Nephron (organoid): ENCODE measurements around the gene SYNPR.

Source experiments
- H3K27ac Mint-ChIP-seq, 3 experiments: 2 replicates each; pipeline ENCODE4 v1.8.0; 2020; ENCODE audit warnings: mixed read lengths in 3 of 3, mild to moderate bottlenecking in 2 of 3, moderate library complexity in 1 of 3
- H3K27me3 Mint-ChIP-seq: 2 replicates; pipeline ENCODE4 v1.8.0; 2021; ENCODE audit warnings: low read depth, mild to moderate bottlenecking, moderate library complexity, mixed read lengths
- H3K36me3 Mint-ChIP-seq: 2 replicates; pipeline ENCODE4 v1.8.0; 2020; ENCODE audit warnings: low read depth, mixed read lengths
- H3K4me1 Mint-ChIP-seq: 2 replicates; pipeline ENCODE4 v1.8.0; 2020; ENCODE audit warnings: mixed read lengths
- H3K4me3 Mint-ChIP-seq, 3 experiments: 2 replicates each; pipeline ENCODE4 v1.8.0; 2020; ENCODE audit warnings: mild to moderate bottlenecking in 3 of 3, mixed read lengths in 3 of 3, moderate library complexity in 2 of 3
- H3K9me3 Mint-ChIP-seq: 2 replicates; pipeline ENCODE4 v1.8.0; 2020; ENCODE audit warnings: mixed read lengths
- TF ChIP-seq, protein P1 (sequence below), 3 experiments: fragments of 200-600 bp; sonication (generic); IDR thresholded peaks; one replicate each; pipeline ENCODE4 v1.5.0; 2021; ENCODE audit warnings: antibody characterized with exemption in 3 of 3; ENCODE audit not compliant: unreplicated experiment in 3 of 3

SYNPR gene

GRCh38 chr3:63333815-63334214, 55.7 kb downstream of the SYNPR start:
- Mint-ChIP-seq H3K4me1 (peaks cover 11% of the 10 kb centered on the region), H3K4me3 (no peak overlapping the region), H3K9me3 (no peaks in the 10 kb centered on the region), H3K27me3 (peaks cover 4% of the 10 kb centered on the region), H3K27ac (no peak overlapping the region), H3K36me3 (no peaks in the 10 kb centered on the region)
- TF ChIP-seq, protein P1, sequence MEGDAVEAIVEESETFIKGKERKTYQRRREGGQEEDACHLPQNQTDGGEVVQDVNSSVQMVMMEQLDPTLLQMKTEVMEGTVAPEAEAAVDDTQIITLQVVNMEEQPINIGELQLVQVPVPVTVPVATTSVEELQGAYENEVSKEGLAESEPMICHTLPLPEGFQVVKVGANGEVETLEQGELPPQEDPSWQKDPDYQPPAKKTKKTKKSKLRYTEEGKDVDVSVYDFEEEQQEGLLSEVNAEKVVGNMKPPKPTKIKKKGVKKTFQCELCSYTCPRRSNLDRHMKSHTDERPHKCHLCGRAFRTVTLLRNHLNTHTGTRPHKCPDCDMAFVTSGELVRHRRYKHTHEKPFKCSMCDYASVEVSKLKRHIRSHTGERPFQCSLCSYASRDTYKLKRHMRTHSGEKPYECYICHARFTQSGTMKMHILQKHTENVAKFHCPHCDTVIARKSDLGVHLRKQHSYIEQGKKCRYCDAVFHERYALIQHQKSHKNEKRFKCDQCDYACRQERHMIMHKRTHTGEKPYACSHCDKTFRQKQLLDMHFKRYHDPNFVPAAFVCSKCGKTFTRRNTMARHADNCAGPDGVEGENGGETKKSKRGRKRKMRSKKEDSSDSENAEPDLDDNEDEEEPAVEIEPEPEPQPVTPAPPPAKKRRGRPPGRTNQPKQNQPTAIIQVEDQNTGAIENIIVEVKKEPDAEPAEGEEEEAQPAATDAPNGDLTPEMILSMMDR (IDR thresholded peaks at IDR 0.05; ENCODE audit: unreplicated experiment in 3 of 3) = peak in 2 of 3 experiments; percentile 38 to 43

GRCh38 chr3:63338351-63338750, 60.2 kb downstream of the SYNPR start:
- peak overlapping the region in 2 of 3 experiments; percentile 7 to 45 for H3K27ac Mint-ChIP-seq
- H3K27me3 Mint-ChIP-seq = peaks cover 3% of the 10 kb centered on the region
- TF ChIP-seq, protein P1 (IDR thresholded peaks at IDR 0.05; ENCODE audit: unreplicated experiment in 3 of 3) = no peak
- H3K4me3 Mint-ChIP-seq = no peak overlapping the region
- no peaks in the 10 kb centered on the region for H3K36me3 Mint-ChIP-seq
- H3K9me3 Mint-ChIP-seq = no peaks in the 10 kb centered on the region
- H3K4me1 Mint-ChIP-seq = peaks cover 18% of the 10 kb centered on the region

GRCh38 chr3:63343674-63344073, 65.6 kb downstream of the SYNPR start:
- Mint-ChIP-seq H3K4me1 (peaks cover 23% of the 10 kb centered on the region), H3K36me3 (no peaks in the 10 kb centered on the region), H3K4me3 (peak overlapping the region in 2 of 3 experiments; percentile 21 to 46), H3K27me3 (peaks cover under 1% of the 10 kb centered on the region), H3K9me3 (no peaks in the 10 kb centered on the region), H3K27ac (peak overlapping the region; percentile 73 to 93 (median 87))
- TF ChIP-seq, protein P1 (IDR thresholded peaks at IDR 0.05; ENCODE audit: unreplicated experiment in 3 of 3) = no peak

- Mint-ChIP-seq H3K36me3 (no peaks in the 10 kb centered on the region), H3K27ac (peak overlapping the region; percentile 24 to 73 (median 28)), H3K4me3 (no peak overlapping the region), H3K27me3 (peaks cover 7% of the 10 kb centered on the region), H3K4me1 (peaks cover 22% of the 10 kb centered on the region), H3K9me3 (no peaks in the 10 kb centered on the region)
- TF ChIP-seq, protein P1 (IDR thresholded peaks at IDR 0.05; ENCODE audit: unreplicated experiment in 3 of 3) = no peak
Measured at GRCh38 chr3:63344661-63345060, 66.6 kb downstream of the SYNPR start.

DNA sequence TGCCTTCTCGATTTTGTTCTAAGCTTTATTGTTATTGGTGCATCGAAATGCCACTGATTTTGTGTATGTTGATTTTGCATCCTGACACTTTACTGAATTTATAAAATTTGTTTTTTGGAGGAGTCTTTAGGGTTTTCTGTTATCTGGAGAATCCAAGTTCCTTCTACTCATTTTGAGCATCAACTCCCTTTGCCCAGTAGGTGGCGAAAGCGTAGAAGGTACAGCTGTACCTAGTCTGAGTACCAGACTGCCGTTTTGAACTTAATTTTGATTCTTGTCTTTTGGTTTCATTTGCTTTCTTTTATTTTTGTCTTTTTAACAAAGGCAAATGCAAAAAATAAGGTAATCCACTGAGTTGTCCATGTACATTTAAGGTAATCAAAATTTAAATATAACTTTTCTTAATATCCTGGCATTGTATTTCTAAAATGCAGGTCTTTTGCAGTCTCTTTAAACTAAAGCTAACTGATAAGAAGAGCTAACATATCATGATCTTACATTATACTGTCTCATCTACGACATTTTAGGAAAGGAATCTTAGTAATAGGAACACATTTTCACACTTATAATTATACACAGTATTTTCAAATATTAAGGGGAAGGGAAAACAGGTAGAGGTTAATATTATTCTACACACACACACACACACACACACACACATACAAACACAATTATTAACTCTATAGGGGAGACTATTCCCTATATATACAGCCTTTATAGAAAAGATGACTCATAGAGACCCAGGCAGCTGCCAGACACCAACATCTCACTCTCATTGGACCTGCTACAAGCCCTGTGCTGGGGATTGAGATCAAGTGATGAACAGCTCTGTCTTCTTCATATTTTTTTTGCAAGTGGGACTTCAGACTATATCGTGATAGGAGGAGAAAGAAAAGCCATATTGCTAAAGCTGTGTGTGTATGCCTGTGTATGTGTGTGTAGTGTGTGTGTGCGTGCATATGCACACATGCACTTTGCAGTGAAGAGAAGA, 71.8 kb downstream of the SYNPR start:
- Mint-ChIP-seq H3K9me3 (no peaks in the 10 kb centered on the region), H3K27me3 (peaks cover 15% of the 10 kb centered on the region), H3K4me1 (peaks cover under 1% of the 10 kb centered on the region), H3K4me3 (no peak overlapping the region), H3K27ac (no peak overlapping the region), H3K36me3 (no peaks in the 10 kb centered on the region)
- TF ChIP-seq, protein P1 (IDR thresholded peaks at IDR 0.05; ENCODE audit: unreplicated experiment in 3 of 3) = peak; percentile 82 to 88 (median 86)
